HG03159 (cell line): Measurements from ENCODE around the gene POR.

ENCODE experiments used
- ATAC-seq: cut with Tn5 transposase; IDR thresholded peaks from one replicate; pipeline ENCODE4 v1.9.1; 2021; ENCODE audit warnings: mild to moderate bottlenecking, moderate library complexity; ENCODE audit not compliant: unreplicated experiment

POR gene

DNA sequence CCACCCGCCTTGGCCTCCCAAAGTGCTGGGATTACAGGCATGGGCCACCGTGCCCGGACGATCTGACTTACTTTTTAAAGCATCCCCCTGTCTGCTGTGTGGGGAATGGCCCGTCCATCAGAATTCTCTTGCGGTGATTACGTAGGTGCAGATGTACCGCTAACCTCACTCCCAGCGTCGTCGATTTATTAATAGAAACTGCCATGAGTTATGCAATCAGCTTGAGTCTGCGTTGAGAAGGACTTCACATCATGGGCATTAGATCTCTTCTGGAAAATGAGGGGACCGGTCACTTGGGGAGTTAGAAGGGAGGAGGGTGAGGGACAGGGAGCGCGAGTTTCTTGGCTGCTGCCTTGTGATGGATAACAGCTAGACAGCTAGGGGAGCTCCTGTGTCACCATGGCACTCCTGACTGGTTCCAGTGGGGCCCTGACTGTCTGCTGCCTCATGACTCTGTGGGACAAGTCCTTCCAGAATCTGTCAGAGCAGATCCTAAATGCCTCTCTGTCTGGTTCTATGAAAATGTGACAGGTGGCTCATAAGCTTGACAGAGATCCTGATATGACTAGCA, 35.2 kb downstream of the POR start:
- no peak for ATAC-seq

DNA sequence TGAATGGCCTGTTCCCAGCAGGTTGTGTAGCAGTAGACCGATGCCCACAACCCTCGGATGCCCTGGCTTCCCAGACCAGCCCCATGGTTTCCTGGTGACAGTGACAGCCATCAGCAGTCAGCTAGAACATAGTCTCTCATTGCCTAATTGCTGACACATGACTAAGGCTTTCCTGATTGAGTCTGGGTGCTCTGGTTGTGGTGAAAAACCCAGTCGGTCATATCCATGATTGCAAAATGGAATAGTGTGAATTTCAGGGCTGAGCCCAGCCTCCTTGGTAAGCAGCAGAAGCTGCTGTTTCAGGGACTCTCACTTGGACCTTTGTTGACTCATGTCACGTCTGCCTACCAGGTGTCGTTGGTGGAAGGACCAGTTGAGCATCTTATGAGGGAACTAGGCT, 36.6 kb downstream of the POR start:
- ATAC-seq, result no peak

- no peak for ATAC-seq
Measured at GRCh38 chr7:75953431-75953830, 38.5 kb downstream of the POR start.

DNA sequence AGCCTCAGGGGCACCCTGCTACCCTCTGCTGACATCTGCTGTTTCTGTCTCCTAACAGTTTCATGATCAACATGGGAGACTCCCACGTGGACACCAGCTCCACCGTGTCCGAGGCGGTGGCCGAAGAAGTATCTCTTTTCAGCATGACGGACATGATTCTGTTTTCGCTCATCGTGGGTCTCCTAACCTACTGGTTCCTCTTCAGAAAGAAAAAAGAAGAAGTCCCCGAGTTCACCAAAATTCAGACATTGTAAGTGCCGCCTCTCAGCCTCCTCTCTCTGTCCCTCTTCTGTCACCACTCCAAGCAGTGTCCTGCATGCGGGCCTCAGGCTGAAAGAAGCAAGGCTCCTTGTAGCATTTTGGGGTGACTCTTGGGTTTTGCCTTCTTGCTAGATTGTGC, 39.0 kb downstream of the POR start:
- ATAC-seq, result no peak

DNA sequence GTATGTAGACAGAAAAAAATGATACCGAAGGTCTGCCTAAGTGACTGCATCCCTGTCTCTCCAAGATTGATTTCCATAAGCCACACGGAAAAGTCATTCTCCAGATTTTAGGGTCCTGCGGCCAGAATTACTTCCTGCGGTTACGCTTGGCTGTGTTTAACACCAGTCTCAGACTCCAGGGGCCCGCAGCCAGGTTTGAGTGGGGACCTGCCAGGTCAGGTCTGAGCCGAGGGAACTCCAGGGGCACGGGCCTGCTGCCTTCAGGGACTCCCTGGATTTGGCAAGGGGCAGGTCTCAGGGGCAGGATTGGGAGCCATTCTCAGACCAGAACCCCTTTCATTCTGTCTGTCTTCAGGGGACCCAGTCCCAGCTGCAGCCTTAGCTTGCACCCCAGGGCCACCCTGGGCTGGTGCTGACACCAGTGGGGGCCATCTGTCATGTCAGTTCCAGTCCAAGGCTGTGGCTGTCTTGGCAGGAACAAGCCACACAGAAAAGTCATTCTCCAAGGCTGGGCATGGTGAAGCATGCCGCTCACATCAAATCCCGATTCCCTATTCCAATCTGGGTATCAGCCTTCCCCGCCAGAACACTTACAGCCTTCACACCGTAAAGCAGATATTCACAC, 40.5 kb downstream of the POR start:
- ATAC-seq, result no peak

- ATAC-seq, result no peak
Measured at GRCh38 chr7:75957021-75957736, 42.2 kb downstream of the POR start.

GRCh38 chr7:75958802-75959543, 44.0 kb downstream of the POR start:
- ATAC-seq, result no peak

GRCh38 chr7:75960372-75960771, 45.4 kb downstream of the POR start:
- ATAC-seq, result no peak

GRCh38 chr7:75961218-75961617, 46.3 kb downstream of the POR start:
- no peak for ATAC-seq

DNA sequence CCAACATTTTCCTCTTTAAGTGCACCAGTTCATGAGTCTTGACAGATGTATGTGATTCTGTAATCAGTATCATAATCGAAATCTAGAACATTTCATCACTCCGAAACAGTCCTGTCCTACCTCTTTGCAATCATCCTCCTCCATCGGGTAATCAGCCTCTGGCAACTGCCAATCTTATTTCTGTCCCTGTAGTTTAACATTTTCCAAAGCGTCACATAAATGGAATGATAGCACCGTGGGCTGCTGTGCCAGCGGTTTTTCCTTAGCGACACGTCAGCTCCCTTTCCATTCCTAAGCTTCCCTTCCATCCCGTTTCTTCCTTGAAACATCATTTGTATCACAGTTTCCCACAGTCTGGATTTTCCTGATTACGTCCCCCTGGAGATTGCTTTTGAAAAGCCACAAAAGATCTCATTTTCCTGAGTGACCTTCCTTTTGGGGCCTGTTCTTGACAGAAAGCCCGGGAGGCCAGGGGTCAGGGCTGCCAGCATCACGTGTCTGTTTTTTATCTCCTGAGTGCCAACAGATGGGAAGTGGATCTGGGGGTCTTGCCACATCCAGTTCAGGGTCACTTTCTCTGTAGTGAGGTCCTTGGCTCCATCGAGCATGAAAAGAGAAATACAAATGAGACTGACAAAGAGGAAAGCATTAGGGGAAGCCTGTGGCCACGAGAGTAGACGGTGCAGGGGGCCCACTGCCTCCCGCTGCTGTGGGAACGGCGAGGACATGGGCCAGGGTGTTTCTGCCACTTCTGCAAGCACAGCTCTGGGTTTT, 47.8 kb downstream of the POR start:
- no peak for ATAC-seq

- no peak for ATAC-seq
Measured at GRCh38 chr7:75963381-75963995, 48.5 kb downstream of the POR start.

- ATAC-seq, result no peak
Measured at GRCh38 chr7:75965617-75966016, 50.7 kb downstream of the POR start.

DNA sequence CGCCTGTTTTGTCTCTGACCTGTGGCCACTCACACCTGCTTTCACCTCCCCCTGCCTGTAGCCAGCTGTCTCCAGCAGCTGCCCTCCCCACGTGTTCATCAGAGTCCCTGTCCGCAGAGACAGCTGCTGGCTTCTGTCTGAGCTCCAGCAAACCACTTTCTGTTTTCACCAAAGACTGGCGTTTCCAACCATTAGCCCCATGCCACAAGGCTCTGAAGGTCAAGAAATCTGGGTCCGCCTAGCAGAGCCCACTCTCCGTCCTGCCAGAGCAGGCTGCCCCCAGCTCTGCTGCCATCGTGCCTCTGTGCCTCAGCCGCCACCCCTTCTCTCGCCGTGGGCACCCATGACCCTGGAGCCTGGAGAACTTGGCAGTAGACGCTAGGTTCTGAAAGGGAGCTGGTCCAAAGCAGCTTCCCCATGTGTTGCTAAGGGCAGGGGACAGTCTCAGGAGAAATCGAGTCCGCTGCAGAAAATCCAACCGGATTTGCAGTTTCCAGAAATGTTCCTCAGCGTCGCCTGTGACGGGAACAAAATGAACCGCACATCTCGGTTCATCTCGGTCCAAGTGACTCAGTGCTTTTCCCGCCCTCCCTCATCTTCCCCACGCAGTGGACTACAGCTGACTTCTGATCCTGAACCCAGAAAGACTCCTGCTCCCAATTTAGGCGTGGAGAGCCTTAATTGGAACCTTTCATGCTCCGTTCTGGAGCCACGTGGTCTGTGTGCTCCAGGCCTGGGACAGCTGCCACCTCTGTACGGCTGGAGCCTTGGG, 51.4 kb downstream of the POR start:
- no peak for ATAC-seq

GRCh38 chr7:75967055-75967454, 52.1 kb downstream of the POR start:
- no peak for ATAC-seq

DNA sequence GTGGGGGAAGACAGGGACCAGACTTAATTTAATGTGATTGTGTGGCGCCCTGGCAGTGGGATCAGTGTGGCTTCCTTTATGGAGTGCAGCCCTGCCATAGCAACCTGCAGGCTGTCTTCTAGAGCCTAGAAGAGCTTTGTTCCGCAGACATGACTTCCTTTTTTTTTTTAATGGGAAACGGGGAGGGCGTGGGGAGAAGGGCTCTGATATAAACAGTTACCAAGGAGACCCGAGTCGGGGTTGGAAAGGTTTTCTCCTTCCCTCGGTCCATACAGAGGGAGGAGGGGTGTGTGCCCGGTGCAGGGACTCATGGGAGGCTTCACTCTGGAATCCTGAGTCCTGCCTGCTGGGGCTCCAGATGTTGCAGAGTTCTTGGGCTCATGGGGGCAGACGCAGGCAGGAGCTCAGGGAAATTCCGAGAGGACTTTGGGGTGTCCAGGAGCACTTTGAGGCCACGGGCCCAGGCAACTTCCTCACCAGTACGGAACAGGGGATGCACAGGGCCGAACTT, 52.6 kb downstream of the POR start:
- no peak for ATAC-seq

- ATAC-seq, result no peak
Measured at GRCh38 chr7:75968012-75968411, 53.1 kb downstream of the POR start.

DNA sequence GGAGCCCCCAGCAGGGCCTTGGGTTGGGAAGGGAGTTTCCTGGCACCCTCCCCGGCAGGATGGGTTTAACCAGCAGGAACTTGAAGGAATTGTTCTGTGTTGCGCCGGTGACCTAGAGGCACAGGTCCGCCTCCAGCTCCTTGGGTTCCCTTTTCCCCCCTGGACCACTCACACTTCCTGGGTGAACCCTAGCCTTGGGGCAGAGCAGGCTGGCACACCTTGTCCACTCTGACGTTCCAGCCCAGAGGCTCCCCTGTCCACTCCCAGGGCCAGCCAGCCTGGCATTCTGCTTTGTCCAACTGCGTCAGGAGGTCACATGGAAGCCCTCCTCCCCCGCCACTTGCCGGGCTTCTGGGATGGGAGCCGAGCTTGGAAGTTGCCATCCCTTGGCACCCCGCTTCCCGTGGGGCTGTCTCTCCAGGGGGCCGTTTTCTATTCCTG, 53.6 kb downstream of the POR start:
- ATAC-seq, result no peak

GRCh38 chr7:75969182-75969581, 54.2 kb downstream of the POR start:
- ATAC-seq, result no peak

GRCh38 chr7:75969704-75970498, 54.9 kb downstream of the POR start:
- ATAC-seq, result no peak
